Measurements from ENCODE around the gene FLNB. TPM values are rescaled to one million over a fixed set of nuclear protein-coding genes. Genes with fewer than 3 reads are reported as not detected.

The FLNB gene
- total RNA-seq, 1 experiment from 2014 or later = 83.4 TPM

DNA sequence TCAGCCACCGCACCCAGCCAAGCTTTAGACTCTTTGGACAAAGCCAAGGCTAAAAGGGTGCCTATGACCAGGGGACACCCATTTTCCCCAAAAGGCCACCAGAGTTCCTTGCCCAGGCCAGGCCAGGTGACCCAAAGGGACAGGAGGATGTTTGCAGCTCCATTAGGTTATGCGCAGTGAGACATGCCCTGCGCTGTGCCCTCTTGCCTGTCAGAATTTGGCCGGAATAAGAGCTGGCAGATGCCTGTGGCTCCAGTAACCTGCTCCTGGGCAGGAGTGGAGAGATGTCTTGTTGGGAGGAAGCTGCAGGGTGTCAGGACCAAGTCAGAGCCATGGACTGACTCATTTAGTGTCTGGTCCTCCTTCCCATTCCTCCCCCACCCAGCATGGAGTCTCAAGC lies 182.1 kb downstream of the FLNB start:
- no peak for DNase-seq
- Histone ChIP-seq H2BK20ac (ENCODE audit: low read depth, low read length, poor library complexity, severe bottlenecking) (no peak overlapping the region), H3K79me1 (ENCODE audit: insufficient read depth, low read depth, low read length, poor library complexity, severe bottlenecking) (no peaks in the 10 kb centered on the region), H4K20me1 (ENCODE audit: control insufficient read depth, insufficient read depth, insufficient read length) (no peaks in the 10 kb centered on the region), H3K4ac (ENCODE audit: low read depth, low read length) (no peak overlapping the region), H3K79me2 (ENCODE audit: insufficient read depth, low read length) (no peaks in the 10 kb centered on the region), H2BK5ac (ENCODE audit: insufficient read length, low read length) (no peak overlapping the region), H3K56ac (ENCODE audit: insufficient read length, low read depth, low read length) (no peak overlapping the region), H3K23ac (ENCODE audit: insufficient read length, low read depth, low read length) (no peak overlapping the region), H3K18ac (ENCODE audit: insufficient read length, low read depth, low read length) (no peak overlapping the region), H3K4me1 (ENCODE audit: insufficient read depth, low read length) (peaks cover 2% of the 10 kb centered on the region; the same call in 1 of the 2 replicates), H3K14ac (ENCODE audit: insufficient read depth, low read length) (no peak overlapping the region), H2AFZ (ENCODE audit: low read length) (no peak overlapping the region), H3K9me3 (ENCODE audit: control insufficient read depth, low read depth, low read length) (no peaks in the 10 kb centered on the region), H4K5ac (ENCODE audit: insufficient read length, low read depth, low read length) (no peak overlapping the region), H4K91ac (ENCODE audit: insufficient read length, low read depth, low read length) (no peak overlapping the region), H3K9ac (ENCODE audit: extremely low read depth, insufficient read length, low read length) (no peak overlapping the region), H2AK5ac (ENCODE audit: insufficient read length, low read length) (no peak overlapping the region), H2BK15ac (ENCODE audit: low read depth, low read length) (no peak overlapping the region), H3K27ac (ENCODE audit: insufficient read length, low read depth, low read length) (no peak overlapping the region), H3K27me3 (ENCODE audit: insufficient read depth, low read length) (no peaks in the 10 kb centered on the region), H3K4me2 (ENCODE audit: insufficient read depth, insufficient read length, low read length) (no peak overlapping the region), H4K8ac (replicated peaks; ENCODE audit: insufficient read length, low read depth, low read length) (no peak overlapping the region), H3K23me2 (ENCODE audit: insufficient read length, low read depth, low read length, poor library complexity, severe bottlenecking) (no peaks in the 10 kb centered on the region), H2BK12ac (ENCODE audit: insufficient read length, low read depth, low read length) (no peak overlapping the region), H3T11ph (ENCODE audit: low read length) (no peak overlapping the region), H2BK120ac (ENCODE audit: low read depth, low read length, poor library complexity, severe bottlenecking) (no peak overlapping the region)
- no CpG with 5 or more reads among the region's 4 CpGs for WGBS (ENCODE audit: extremely low coverage, insufficient read length, low lambda C conversion rate)
- Mint-ChIP-seq H3K27ac (no peak overlapping the region), H3K27me3 (ENCODE audit: low read depth) (no peaks in the 10 kb centered on the region), H3K4me3 (no peak overlapping the region), H3K9me3 (no peaks in the 10 kb centered on the region), H3K36me3 (ENCODE audit: insufficient read depth in 1 of 3, low read depth in 3 of 3) (no peaks in the 10 kb centered on the region), H3K4me1 (peaks cover 10 to 11% of the 10 kb centered on the region in 2 experiments)
- TF ChIP-seq, protein P1, sequence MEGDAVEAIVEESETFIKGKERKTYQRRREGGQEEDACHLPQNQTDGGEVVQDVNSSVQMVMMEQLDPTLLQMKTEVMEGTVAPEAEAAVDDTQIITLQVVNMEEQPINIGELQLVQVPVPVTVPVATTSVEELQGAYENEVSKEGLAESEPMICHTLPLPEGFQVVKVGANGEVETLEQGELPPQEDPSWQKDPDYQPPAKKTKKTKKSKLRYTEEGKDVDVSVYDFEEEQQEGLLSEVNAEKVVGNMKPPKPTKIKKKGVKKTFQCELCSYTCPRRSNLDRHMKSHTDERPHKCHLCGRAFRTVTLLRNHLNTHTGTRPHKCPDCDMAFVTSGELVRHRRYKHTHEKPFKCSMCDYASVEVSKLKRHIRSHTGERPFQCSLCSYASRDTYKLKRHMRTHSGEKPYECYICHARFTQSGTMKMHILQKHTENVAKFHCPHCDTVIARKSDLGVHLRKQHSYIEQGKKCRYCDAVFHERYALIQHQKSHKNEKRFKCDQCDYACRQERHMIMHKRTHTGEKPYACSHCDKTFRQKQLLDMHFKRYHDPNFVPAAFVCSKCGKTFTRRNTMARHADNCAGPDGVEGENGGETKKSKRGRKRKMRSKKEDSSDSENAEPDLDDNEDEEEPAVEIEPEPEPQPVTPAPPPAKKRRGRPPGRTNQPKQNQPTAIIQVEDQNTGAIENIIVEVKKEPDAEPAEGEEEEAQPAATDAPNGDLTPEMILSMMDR (conservative IDR thresholded peaks at IDR 0.05) = no peak

All from H9 (cell line).